Adipocyte (in vitro differentiated cells): ENCODE measurements around the gene AKR1C3.
A peak's percentile ranks its signal among the peaks of the same experiment; 100 is the strongest.

ENCODE experiments used
- DNase-seq: peaks from one replicate; pipeline ENCODE4 v3.0.0-alpha.2; 2015; ENCODE audit warnings: low read depth
- H3K27me3 ChIP-seq: replicated peaks from 2 replicates; pipeline ENCODE4 v1.7.0; 2013; ENCODE audit warnings: mild to moderate bottlenecking, low read length, moderate library complexity; ENCODE audit not compliant: control insufficient read depth, insufficient read depth
- H3K36me3 ChIP-seq: 2 replicates; pipeline ENCODE4 v1.7.0; 2013; ENCODE audit warnings: low read length, mild to moderate bottlenecking, moderate library complexity; ENCODE audit not compliant: control insufficient read depth, insufficient read depth, severe bottlenecking
- H3K4me1 ChIP-seq: 2 replicates; pipeline ENCODE4 v1.7.0; 2013; ENCODE audit warnings: mild to moderate bottlenecking, low read length, moderate library complexity; ENCODE audit not compliant: control insufficient read depth, insufficient read depth
- H3K4me3 ChIP-seq: 2 replicates; pipeline ENCODE4 v1.7.0; 2013; ENCODE audit warnings: mild to moderate bottlenecking, low read length, moderate library complexity
- H3K9ac ChIP-seq: 2 replicates; pipeline ENCODE4 v1.7.0; 2013; ENCODE audit warnings: mild to moderate bottlenecking, low read length, moderate library complexity
- H3K9me3 ChIP-seq: 2 replicates; pipeline ENCODE4 v1.7.0; 2013; ENCODE audit warnings: mild to moderate bottlenecking, low read length, moderate library complexity; ENCODE audit not compliant: control insufficient read depth

Gene AKR1C3

GRCh38 chr10:5070648-5071410 is 23.4 kb upstream of the AKR1C3 start:
- H3K9me3 ChIP-seq: no peaks in the 10 kb centered on the region
- DNase-seq: peak; percentile 29
- H3K4me3 ChIP-seq: peak overlapping the region; percentile 64
- H3K27me3 ChIP-seq: no peaks in the 10 kb centered on the region
- H3K4me1 ChIP-seq: peaks cover 56% of the 10 kb centered on the region
- no peaks in the 10 kb centered on the region for H3K36me3 ChIP-seq
- peak overlapping the region; percentile 85 for H3K9ac ChIP-seq

- no peaks in the 10 kb centered on the region for H3K36me3 ChIP-seq
- peak; percentile 89 for DNase-seq
- H3K9me3 ChIP-seq: no peaks in the 10 kb centered on the region
- peak overlapping the region; percentile 64 for H3K4me3 ChIP-seq
- no peaks in the 10 kb centered on the region for H3K27me3 ChIP-seq
- peaks cover 63% of the 10 kb centered on the region for H3K4me1 ChIP-seq
- H3K9ac ChIP-seq: peak overlapping the region; percentile 85
These were observed 22.6 kb upstream of the AKR1C3 start for GRCh38 chr10:5071411-5072198.

- H3K4me3 ChIP-seq: peak overlapping the region; percentile 8
- H3K36me3 ChIP-seq: no peaks in the 10 kb centered on the region
- no peak for DNase-seq
- no peak overlapping the region for H3K9ac ChIP-seq
- peaks cover 54% of the 10 kb centered on the region for H3K4me1 ChIP-seq
- H3K9me3 ChIP-seq: no peaks in the 10 kb centered on the region
- no peaks in the 10 kb centered on the region for H3K27me3 ChIP-seq
These were observed 20.6 kb upstream of the AKR1C3 start for GRCh38 chr10:5073659-5074058.

GRCh38 chr10:5076615-5077014 is 17.6 kb upstream of the AKR1C3 start:
- H3K36me3 ChIP-seq: no peaks in the 10 kb centered on the region
- H3K9me3 ChIP-seq: no peaks in the 10 kb centered on the region
- no peak for DNase-seq

GRCh38 chr10:5078547-5079180 is 15.6 kb upstream of the AKR1C3 start:
- Histone ChIP-seq H3K9ac (no peak overlapping the region), H3K9me3 (no peaks in the 10 kb centered on the region), H3K36me3 (no peaks in the 10 kb centered on the region), H3K27me3 (no peaks in the 10 kb centered on the region), H3K4me1 (peaks cover 30% of the 10 kb centered on the region), H3K4me3 (no peak overlapping the region)
- no peak for DNase-seq

More at GRCh38 chr10:5076615-5077014, 17.6 kb upstream of the AKR1C3 start:
- Histone ChIP-seq H3K27me3 (no peaks in the 10 kb centered on the region), H3K4me1 (peaks cover 39% of the 10 kb centered on the region), H3K9ac (peak overlapping the region; percentile 66), H3K4me3 (peak overlapping the region; percentile 43)

GRCh38 chr10:5079306-5079830 is 14.8 kb upstream of the AKR1C3 start:
- peaks cover 30% of the 10 kb centered on the region for H3K4me1 ChIP-seq

GRCh38 chr10:5079836-5080235 is 14.4 kb upstream of the AKR1C3 start:
- Histone ChIP-seq H3K9me3 (no peaks in the 10 kb centered on the region), H3K36me3 (no peaks in the 10 kb centered on the region), H3K9ac (no peak overlapping the region), H3K4me3 (no peak overlapping the region), H3K27me3 (no peaks in the 10 kb centered on the region), H3K4me1 (peaks cover 30% of the 10 kb centered on the region)
- no peak for DNase-seq

More at GRCh38 chr10:5079306-5079830, 14.8 kb upstream of the AKR1C3 start:
- Histone ChIP-seq H3K9me3 (no peaks in the 10 kb centered on the region), H3K4me3 (no peak overlapping the region), H3K27me3 (no peaks in the 10 kb centered on the region), H3K36me3 (no peaks in the 10 kb centered on the region), H3K9ac (no peak overlapping the region)
- DNase-seq: no peak

- no peak overlapping the region for H3K4me3 ChIP-seq
These were observed 13.1 kb upstream of the AKR1C3 start for GRCh38 chr10:5081091-5081490.

GRCh38 chr10:5088703-5089261 is 5.4 kb upstream of the AKR1C3 start:
- H3K36me3 ChIP-seq: no peaks in the 10 kb centered on the region
- no peak overlapping the region for H3K9ac ChIP-seq
- no peaks in the 10 kb centered on the region for H3K9me3 ChIP-seq
- no peak for DNase-seq
- H3K27me3 ChIP-seq: no peaks in the 10 kb centered on the region
- peaks cover 26% of the 10 kb centered on the region for H3K4me1 ChIP-seq
- H3K4me3 ChIP-seq: no peak overlapping the region

More at GRCh38 chr10:5081091-5081490, 13.1 kb upstream of the AKR1C3 start:
- Histone ChIP-seq H3K27me3 (no peaks in the 10 kb centered on the region), H3K36me3 (no peaks in the 10 kb centered on the region), H3K4me1 (peaks cover 26% of the 10 kb centered on the region), H3K9ac (no peak overlapping the region), H3K9me3 (no peaks in the 10 kb centered on the region)
- DNase-seq: no peak

GRCh38 chr10:5089865-5090264 is 4.3 kb upstream of the AKR1C3 start:
- Histone ChIP-seq H3K4me1 (peaks cover 28% of the 10 kb centered on the region), H3K27me3 (no peaks in the 10 kb centered on the region), H3K36me3 (no peaks in the 10 kb centered on the region), H3K9me3 (no peaks in the 10 kb centered on the region), H3K9ac (peak overlapping the region; percentile 45), H3K4me3 (no peak overlapping the region)
- DNase-seq: no peak

GRCh38 chr10:5090551-5090950 is 3.7 kb upstream of the AKR1C3 start:
- no peak for DNase-seq
- Histone ChIP-seq H3K4me1 (peaks cover 28% of the 10 kb centered on the region), H3K9me3 (no peaks in the 10 kb centered on the region), H3K27me3 (no peaks in the 10 kb centered on the region), H3K4me3 (no peak overlapping the region), H3K9ac (peak overlapping the region; percentile 45), H3K36me3 (no peaks in the 10 kb centered on the region)
